ENCODE results near the gene ACO2.
"Not testable (repeated sequence)": the region's sequence is repeated elsewhere in the genome, so short reads cannot be mapped to it uniquely, and the experiment has no call there.

Gene ACO2

DNA sequence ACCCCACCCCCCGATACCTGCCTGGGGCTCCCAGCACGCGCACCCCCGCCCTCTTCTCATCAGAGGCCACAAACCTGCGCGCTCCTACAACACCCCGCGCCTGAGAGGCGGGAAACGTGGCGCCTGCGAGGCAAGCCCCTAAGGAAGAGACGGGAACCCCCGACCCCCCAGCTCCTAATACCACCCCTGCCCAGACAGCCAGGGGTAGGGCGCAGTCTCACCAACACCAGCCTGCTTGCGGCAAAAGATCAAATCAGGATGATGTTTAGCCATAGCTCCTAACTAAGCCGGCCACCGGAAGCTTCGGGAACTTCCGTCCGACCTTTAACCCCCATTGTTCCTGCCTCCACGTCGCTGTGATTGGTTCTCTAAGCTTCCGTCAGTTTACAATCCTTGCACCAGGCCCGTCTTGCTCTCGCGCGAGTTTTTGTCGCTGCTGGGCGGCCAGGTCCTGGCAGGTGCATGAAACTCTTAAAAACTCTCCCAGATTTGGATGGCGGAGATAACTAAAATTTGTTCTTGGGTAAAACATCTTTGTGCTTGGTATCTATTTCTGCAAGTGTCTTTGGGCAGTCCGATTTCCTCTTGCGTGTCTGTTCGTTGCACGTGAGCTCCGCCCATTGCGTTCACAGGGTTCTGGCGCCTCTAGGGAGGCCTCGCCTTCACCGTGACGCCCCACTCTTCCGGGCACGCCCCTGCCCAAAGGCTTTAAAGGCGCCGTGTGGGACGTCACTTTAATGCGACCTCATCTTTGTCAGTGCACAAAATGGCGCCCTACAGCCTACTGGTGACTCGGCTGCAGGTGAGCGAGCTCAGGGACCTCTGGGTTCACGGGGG, at the start of gene ACO2, which contains the start of gene PHF5A:
ACO2 (plus strand) TSS at position 737 of the 837 bp plus-strand sequence; CDS start at position 767, 30 bp downstream.
PHF5A (minus strand) TSS at position 312 of the 837 bp plus-strand sequence; CDS start at position 273, 39 bp downstream.
- H3K4me1 Mint-ChIP-seq (ENCODE audit: low read depth), result peaks cover 29% of the 10 kb centered on the region
- peak within 1 kb of the TSS; percentile 99 for H3K27ac Mint-ChIP-seq
- H3K36me3 Mint-ChIP-seq (ENCODE audit: low read depth), result peaks cover 42% of the 10 kb centered on the region
- peak; percentile 98 for DNase-seq (ENCODE audit: low spot score)
- H3K4me3 Mint-ChIP-seq, result peak within 1 kb of the TSS; percentile 86
- no peaks in the 10 kb centered on the region for H3K27me3 Mint-ChIP-seq (ENCODE audit: low read depth)
- no peaks in the 10 kb centered on the region for H3K9me3 Mint-ChIP-seq

- peak overlapping the region; percentile 71 for H3K27ac Mint-ChIP-seq
- peak overlapping the region; percentile 5 for H3K4me3 Mint-ChIP-seq
- H3K36me3 Mint-ChIP-seq (ENCODE audit: low read depth), result peaks cover 19% of the 10 kb centered on the region
- DNase-seq (ENCODE audit: low spot score), result peak; percentile 34
- H3K9me3 Mint-ChIP-seq, result no peaks in the 10 kb centered on the region
- H3K4me1 Mint-ChIP-seq (ENCODE audit: low read depth), result peaks cover 11% of the 10 kb centered on the region
- no peaks in the 10 kb centered on the region for H3K27me3 Mint-ChIP-seq (ENCODE audit: low read depth)
Measured at GRCh38 chr22:41425660-41426365, 43.1 kb upstream of the ACO2 start.

DNA sequence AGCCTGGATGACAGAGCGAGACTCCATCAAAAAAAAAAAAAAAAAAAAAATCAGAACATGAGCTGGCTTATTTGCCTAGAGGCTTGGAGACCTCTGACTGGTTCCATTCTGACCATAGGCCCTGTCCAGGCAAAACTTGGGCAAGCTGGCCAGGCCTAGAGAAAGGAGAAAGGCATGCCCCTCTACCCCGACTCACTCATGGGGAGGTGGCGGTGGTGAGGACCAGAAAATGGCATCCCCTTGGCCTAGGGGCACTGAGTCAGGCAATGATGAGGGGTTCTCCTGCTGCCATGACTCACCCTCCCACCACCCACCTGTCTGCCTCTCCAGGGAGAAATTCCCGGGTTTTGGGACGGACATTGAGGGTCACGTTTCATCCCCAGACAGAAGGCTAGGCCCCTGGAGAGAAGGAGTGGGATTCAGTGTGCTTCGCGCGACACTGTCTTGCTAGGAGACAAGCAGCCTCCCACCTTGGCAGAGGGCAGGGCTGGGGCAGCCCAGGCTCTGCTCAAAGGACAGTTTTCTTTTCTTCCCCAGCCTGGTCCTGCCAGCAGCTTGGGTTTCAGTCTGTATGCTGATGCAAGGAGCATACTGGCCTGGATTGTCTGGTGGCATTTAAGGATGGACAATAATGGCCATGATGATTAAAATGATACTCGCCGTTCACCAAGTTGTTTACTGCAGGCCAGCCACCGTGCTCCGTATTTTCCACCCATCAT, 39.5 kb upstream of the ACO2 start:
- DNase-seq (ENCODE audit: low spot score), result no peak
- Mint-ChIP-seq H3K36me3 (ENCODE audit: low read depth) (peaks cover 30% of the 10 kb centered on the region), H3K27ac (no peak overlapping the region), H3K9me3 (no peaks in the 10 kb centered on the region), H3K27me3 (ENCODE audit: low read depth) (no peaks in the 10 kb centered on the region), H3K4me3 (no peak overlapping the region), H3K4me1 (ENCODE audit: low read depth) (peaks cover 11% of the 10 kb centered on the region)

DNA sequence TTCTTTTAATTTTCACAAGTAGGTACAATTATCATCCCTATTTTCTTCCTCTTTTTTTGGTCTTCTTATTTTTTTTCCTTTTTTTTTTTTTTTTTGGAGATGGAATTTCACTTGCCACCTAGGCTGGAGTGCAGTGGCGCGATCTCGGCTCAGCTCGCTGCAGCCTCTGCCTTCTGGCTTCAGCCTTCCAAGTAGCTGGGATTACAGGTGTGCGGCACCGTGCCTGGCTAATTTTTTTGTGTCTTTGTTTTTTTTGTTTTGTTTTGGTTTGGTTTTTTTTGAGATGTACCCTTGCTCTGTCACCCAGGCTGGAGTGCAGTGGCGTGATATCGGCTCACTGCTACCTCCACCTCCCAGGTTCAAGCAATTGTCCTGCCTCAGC, 39.0 kb upstream of the ACO2 start:
- H3K4me1 Mint-ChIP-seq (ENCODE audit: low read depth), result peaks cover 11% of the 10 kb centered on the region
- H3K27me3 Mint-ChIP-seq (ENCODE audit: low read depth), result no peaks in the 10 kb centered on the region
- H3K27ac Mint-ChIP-seq, result no peak overlapping the region
- H3K36me3 Mint-ChIP-seq (ENCODE audit: low read depth), result peaks cover 29% of the 10 kb centered on the region
- no peak for DNase-seq (ENCODE audit: low spot score)
- H3K4me3 Mint-ChIP-seq, result no peak overlapping the region
- no peaks in the 10 kb centered on the region for H3K9me3 Mint-ChIP-seq

GRCh38 chr22:41431656-41432055, 37.3 kb upstream of the ACO2 start:
- Mint-ChIP-seq H3K4me1 (ENCODE audit: low read depth) (peaks cover 7% of the 10 kb centered on the region), H3K4me3 (no peak overlapping the region), H3K9me3 (no peaks in the 10 kb centered on the region), H3K27ac (no peak overlapping the region), H3K27me3 (ENCODE audit: low read depth) (no peaks in the 10 kb centered on the region), H3K36me3 (ENCODE audit: low read depth) (peaks cover 33% of the 10 kb centered on the region)
- no peak for DNase-seq (ENCODE audit: low spot score)

- H3K4me1 Mint-ChIP-seq (ENCODE audit: low read depth); H3K27ac Mint-ChIP-seq; DNase-seq (ENCODE audit: low spot score); H3K27me3 Mint-ChIP-seq (ENCODE audit: low read depth); H3K4me3 Mint-ChIP-seq; H3K9me3 Mint-ChIP-seq: not testable (repeated sequence)
- H3K36me3 Mint-ChIP-seq (ENCODE audit: low read depth), result peaks cover 36% of the 10 kb centered on the region
Measured at GRCh38 chr22:41433480-41433879, 35.4 kb upstream of the ACO2 start.

DNA sequence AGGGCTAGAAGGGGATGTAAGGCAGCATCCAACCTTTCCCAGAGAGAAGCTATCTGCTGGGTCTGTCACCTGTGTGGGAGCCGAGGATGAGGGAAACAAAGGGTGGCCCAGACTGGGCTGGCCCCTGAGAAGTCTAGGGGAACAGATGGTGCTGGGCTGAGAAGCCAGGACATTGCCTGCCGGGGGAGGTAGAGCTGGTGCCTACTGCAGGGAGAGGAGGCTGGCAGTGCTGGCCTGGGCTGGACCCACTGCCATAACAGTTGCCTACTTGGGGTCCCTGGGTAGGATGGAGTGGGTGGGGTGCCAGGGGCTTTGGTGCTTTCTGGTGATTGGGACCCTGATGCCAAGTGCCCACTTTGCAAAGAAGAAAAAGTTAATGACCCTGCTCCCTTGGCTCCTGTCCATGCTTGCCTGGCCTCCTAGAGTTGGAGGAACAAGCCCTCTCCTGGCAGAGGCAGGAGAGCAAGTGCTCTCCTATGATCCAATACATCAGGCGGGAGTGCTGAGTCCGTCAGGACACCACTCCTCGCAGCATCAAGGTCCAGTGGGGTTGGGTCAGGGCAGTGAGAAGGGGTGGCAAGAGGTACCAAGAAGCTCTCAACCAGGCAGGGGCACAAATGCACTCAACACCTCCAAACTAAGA, 34.4 kb upstream of the ACO2 start:
- not testable (repeated sequence) for H3K27ac Mint-ChIP-seq; H3K9me3 Mint-ChIP-seq; DNase-seq (ENCODE audit: low spot score); H3K27me3 Mint-ChIP-seq (ENCODE audit: low read depth); H3K4me3 Mint-ChIP-seq; H3K4me1 Mint-ChIP-seq (ENCODE audit: low read depth)
- peaks cover 36% of the 10 kb centered on the region for H3K36me3 Mint-ChIP-seq (ENCODE audit: low read depth)

- H3K9me3 Mint-ChIP-seq, result no peaks in the 10 kb centered on the region
- H3K27me3 Mint-ChIP-seq (ENCODE audit: low read depth), result no peaks in the 10 kb centered on the region
- peaks cover 36% of the 10 kb centered on the region for H3K36me3 Mint-ChIP-seq (ENCODE audit: low read depth)
- no peak overlapping the region for H3K4me3 Mint-ChIP-seq
- DNase-seq (ENCODE audit: low spot score), result no peak
- peaks cover 3% of the 10 kb centered on the region for H3K4me1 Mint-ChIP-seq (ENCODE audit: low read depth)
- H3K27ac Mint-ChIP-seq, result no peak overlapping the region
Measured at GRCh38 chr22:41435560-41435959, 33.4 kb upstream of the ACO2 start.

DNA sequence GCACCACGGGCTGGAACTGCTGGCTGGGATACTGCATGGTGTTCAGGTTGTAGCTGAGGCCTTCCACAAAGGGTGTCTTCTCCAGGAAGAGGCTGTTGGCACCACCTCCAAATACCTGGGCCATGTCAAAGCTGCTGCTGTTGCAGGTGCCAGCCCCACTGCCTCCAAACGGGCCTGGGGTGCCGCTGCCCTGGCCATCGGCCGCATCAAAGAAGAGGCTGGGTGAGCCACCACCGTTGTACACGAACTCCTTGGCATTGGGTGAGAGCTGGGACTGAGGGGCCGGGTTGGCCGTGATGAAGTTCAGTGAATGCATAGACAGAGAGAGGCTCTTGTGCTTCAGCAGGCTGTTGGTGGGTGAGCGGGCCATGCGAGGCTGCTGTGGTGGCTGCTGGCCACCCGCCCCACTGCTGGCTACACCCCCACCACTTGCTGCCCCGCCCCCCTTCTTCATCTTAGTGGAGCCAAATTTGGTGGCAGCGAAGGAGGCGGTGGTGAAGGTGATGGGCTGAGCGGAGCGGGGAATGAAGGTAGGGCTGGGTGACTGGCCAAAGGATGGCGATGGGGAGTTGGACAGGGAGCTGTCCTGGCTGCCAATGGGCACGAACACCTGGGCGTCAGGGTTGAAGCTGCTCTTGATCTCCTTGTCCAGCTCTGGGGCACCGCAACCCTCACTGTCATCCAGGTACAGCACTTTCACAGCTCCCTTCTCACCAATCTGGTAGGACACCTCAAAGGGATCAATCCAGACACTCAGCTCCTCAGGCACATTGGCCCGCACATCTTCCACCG, 32.4 kb upstream of the ACO2 start:
- H3K4me1 Mint-ChIP-seq (ENCODE audit: low read depth), result peaks cover 3% of the 10 kb centered on the region
- no peak for DNase-seq (ENCODE audit: low spot score)
- no peaks in the 10 kb centered on the region for H3K9me3 Mint-ChIP-seq
- no peak overlapping the region for H3K27ac Mint-ChIP-seq
- no peaks in the 10 kb centered on the region for H3K27me3 Mint-ChIP-seq (ENCODE audit: low read depth)
- peaks cover 30% of the 10 kb centered on the region for H3K36me3 Mint-ChIP-seq (ENCODE audit: low read depth)
- no peak overlapping the region for H3K4me3 Mint-ChIP-seq

DNA sequence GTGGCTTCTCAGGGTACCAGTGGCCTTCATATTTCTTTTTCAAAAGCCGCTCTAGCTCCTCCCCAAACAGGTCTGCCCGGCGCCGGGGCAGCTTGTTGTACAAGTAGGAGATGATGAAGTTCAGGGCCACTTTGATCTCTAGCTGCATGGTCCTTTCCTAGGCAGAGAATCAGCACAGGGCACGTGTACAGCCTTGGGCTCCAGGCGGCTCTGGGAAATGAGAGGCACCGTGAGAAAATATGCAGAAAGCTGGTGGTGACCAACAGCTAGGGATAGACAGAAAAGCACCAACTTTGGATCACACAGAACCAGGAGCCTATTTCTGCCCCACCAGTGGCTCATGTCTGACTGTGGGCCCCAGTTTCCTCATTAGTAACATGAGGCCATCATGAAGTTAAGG, 31.7 kb upstream of the ACO2 start:
- Mint-ChIP-seq H3K4me3 (no peak overlapping the region), H3K27me3 (ENCODE audit: low read depth) (no peaks in the 10 kb centered on the region), H3K36me3 (ENCODE audit: low read depth) (peaks cover 27% of the 10 kb centered on the region), H3K4me1 (ENCODE audit: low read depth) (peaks cover 5% of the 10 kb centered on the region), H3K9me3 (no peaks in the 10 kb centered on the region), H3K27ac (no peak overlapping the region)
- no peak for DNase-seq (ENCODE audit: low spot score)

DNA sequence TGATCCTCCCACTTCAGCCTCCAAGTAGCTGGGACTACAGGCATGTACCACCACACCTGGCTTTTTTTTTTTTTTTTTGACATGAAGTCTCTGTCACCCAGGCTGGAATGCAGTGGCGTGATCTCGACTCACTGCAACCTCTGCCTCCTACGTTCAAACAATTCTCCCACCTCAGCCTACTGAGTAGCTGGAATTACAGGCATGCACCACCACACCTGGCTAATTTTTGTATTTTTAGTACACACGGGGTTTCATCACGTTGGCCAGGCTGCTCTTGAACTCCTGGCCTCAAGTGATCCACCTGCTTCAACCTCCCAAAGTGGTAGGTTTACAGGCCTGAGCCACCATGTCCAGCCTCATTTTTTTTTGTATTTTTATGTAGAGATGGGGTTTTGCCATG, 28.4 kb upstream of the ACO2 start:
- Mint-ChIP-seq H3K36me3 (ENCODE audit: low read depth) (peaks cover 22% of the 10 kb centered on the region), H3K4me1 (ENCODE audit: low read depth) (peaks cover 11% of the 10 kb centered on the region)
- H3K4me3 Mint-ChIP-seq; H3K27ac Mint-ChIP-seq; DNase-seq (ENCODE audit: low spot score); H3K9me3 Mint-ChIP-seq; H3K27me3 Mint-ChIP-seq (ENCODE audit: low read depth): not testable (repeated sequence)

DNA sequence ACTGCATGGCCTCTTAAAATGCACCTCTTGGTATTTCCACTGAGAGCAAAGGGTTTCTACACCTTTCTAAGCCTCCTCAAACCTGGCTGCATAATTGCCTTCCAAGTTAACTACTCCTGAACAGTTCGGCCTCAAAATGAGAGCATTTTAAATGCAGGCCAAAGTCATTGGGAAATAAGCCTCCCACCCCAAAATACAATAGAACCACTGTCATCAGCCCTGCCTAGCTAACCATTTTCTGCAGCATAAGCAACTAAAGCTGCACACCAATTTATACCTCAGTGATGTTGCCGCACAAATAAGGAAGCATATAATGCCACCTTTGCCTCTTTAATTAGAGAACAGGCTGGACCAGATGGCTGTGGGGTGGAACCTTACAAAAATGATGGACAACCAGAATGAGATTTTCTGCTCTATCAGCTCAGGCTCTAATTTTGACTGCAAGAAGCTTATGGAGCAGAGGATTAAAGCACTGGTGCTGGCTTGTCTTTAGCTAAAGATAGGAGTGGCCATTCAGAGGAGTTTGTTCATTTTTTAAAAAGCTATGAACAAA, 26.6 kb upstream of the ACO2 start:
- Mint-ChIP-seq H3K4me3 (no peak overlapping the region), H3K9me3 (no peaks in the 10 kb centered on the region), H3K4me1 (ENCODE audit: low read depth) (peaks cover 9% of the 10 kb centered on the region), H3K27me3 (ENCODE audit: low read depth) (no peaks in the 10 kb centered on the region), H3K27ac (no peak overlapping the region), H3K36me3 (ENCODE audit: low read depth) (peaks cover 9% of the 10 kb centered on the region)
- DNase-seq (ENCODE audit: low spot score), result no peak

Data from T-helper 2 cell treated with Interferon-gamma antibody and Interleukin-4, amounts not matched to agents 5 μg/mL and 100 μg/mL, for 36 hours (primary cell).